DMS114 treated with DMSO at 0.1 percent for 48 hours (cell line): ENCODE results near the gene NRCAM.

ENCODE experiments used
- DNase-seq: peaks from one replicate; lab custom pipeline; 2025; ENCODE audit not compliant: unreplicated experiment; lab: John Stamatoyannopoulos, UW

NRCAM gene

DNA sequence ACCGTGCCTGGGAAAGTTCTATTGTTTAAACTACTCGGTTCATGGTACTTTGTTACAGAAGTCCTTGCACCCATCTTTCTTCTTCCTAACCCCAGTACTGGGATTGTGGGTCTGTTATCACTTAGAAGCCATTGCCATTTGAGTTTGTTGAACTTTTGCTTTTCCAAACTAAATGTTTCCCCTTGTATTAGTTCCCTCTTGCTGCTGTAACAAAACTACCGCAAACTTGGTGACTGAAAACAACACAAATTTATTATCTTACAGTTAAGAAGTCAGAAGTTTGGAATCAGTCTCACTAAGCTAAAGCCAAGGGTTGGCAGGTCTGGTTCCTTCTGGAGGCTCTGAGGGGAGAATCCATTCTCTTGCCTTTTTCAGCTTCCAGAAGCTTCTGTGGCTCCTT is 319.2 kb downstream of the NRCAM start:
- DNase-seq = no peak

DNA sequence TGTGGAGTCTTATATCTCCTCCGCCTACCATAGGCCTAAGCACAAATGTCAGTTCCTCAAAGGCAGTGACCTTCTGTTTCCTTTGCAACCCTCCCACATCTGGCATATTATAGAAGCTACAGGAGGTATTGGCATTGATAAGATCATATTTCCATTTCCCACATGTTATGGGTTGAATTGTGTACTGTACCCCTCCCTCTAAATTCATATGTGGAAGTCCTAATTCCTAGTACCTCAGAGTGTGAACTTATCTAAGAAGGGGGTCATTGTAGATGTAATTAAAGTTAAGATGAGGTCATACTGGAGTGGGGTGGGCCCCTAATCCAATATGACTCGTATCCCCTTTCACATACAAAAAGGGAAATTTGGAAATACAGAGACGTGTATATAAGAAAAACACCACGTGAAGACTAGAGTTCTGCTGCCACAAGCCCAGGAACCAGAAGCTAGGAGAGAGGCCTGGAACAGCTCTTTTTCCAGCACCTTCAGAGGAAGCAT is 320.0 kb downstream of the NRCAM start:
- DNase-seq = no peak

DNA sequence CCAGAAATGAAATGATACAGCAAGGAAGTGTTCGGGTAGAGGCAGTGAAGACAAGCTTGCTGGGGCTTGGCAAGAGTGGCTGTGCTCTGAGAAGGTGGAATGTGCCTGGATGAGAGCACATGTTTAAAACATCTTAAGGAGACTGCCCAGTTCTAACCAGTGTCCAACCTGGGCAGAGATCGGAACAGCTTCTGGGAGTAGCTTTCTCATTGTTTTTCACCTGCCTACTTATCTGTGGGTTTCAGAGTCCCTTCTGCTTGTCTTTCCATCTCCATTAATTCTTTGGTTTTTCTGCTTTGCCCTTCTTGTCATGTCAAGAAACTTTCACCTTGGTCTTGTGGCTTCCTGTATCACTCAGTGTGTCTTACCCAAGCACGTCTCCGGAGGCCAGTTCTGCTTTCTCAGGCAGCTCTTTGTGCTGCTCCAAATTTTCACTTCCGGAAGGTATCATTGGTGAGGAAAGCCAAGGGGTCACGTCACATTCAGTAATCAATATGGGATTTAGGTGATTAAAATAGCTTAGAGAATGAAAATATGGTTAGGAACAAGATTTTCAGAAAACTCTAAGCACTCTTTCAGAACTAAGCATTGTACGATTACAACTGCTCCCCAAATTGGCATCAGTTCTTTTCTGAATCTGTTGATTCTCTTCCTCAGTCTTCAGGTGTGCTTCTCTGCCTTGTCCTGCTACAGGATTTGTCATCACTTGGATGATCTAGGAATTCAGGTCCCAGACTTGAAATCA is 320.6 kb downstream of the NRCAM start:
- no peak for DNase-seq

DNA sequence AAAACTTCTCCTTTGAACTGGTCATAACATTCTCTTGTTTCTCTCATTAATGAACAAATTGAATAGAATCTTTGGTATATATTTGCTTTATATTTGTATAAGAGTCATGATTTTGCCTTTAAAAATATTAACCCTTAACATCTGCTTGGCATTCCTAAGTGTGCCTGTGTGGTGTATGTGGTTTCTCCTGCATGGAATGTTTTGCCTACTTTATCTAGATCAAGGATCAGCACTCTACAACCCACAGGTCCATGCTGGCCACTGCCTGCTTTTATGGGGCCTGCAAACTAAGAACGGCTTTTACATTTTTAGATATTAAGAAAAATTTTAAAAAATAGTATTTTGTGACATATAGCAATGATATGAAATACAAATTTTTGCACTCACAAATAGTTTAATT is 321.8 kb downstream of the NRCAM start:
- DNase-seq = no peak

DNA sequence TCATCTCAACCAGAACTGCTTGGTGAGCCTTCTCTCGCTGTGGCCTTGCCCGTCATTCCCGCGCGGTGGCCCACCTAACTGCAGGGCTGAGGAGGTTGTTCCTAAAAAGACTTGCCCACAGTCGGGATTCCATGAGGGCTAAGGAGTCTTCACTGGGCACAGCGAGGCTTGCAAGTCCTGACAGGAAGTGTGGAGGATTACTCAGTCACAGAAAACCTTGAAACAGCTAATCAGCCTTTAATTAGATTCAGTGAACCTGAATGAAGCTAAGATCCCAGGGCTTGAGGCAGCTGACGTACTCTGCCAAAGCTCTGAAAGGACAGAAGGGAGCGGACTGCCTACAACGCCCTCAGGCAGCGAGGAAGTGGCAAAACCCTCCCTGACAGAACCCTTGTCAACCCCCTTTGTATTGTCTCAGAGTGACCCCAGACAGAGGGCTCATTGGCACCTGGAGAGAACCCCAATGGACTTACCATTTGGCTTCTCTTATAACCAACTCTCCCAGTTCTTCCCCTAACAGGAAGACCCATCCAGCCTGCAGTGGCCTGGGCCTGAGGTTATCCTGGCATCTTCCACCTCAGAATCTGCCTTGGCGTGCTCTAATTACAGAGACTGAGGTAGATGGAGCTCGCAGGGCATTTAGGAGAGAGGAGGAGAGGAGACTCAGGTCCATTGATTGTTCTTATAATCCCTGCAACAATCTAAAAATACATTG is 323.5 kb downstream of the NRCAM start:
- DNase-seq = no peak

DNA sequence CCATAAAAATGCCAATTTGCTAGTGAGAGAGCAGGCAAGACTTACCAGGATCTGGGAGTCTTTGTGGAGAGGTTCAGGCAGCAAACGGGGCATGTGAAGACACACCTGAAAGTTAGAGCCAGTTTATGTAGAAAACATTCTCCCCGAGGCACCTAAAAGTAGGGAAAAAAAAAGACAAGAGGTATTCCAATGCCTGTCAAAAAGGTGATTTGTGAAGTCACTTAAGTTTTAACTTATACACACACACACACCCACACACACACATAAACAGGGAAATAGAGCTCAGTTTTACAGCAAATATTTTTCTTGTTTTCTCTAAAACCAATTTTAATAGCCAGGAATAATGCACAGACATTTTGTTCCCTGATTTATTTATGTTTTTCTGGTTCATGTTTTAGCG is 326.0 kb downstream of the NRCAM start, which contains the start of gene LAMB4:
LAMB4 (minus strand) TSS at position 101 of the 400 bp plus-strand sequence. CDS start 7,197 bp downstream, outside the sequence.
- no peak for DNase-seq

DNA sequence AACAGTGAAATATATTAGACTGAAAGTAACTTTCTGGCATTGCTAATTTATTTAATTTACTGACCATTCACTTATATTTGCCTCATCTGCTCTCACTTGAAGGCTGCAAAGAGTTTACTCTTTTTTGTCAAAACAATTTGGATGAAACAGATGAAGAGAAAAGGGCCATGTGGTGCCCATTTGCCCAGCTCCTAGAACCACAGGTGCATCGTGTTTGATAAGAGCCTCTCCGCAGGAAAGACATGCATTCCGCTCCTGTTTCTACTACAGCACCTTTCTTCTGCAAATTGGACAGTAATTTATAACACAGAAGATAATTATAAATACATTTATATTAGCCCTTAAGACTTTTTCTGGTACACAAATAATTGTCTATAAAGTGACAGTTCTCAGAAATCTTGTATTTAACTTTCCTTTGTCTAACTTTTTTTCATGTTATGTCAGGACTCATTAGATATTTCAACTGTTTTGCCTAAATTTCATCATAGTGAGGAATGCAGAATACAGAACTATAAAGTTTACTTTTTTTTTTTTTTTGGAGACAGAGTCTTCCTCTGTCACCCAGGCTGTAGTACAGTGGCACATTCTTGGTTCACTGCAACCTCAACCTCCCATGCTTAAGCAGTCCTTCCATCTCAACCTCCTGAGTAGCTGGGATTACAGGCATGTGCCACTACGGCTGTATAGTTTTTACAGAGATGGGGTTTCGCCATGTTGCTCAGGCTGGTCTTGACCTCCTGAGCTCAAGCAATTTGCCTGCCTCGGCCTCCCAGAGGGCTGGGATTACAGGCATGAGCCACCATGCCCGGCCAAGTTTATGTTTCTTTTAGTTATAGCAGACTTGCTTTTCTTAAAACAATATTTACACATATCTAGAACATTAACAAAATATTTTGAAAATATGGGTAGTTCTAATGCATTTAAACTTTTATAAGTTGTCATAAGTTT is 326.9 kb downstream of the NRCAM start:
- no peak for DNase-seq

DNA sequence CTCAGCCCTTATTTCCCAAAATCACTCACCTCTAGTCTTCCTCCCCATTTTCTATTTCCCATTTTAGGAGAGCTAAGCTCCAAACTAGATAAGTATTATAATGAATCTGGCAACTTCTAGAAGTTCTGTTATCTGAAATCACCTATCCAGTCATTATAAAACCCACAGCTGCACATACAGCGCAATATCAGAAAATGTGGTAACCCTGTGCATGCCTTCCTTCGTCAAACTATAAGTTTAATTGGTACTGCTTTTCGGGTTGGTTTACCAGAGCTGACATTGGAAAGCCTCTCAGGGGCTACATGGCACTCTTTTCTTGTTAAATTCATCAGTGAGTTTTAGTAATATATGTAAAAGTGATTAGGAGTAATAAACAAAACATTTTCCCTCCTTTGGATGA is 327.7 kb downstream of the NRCAM start:
- no peak for DNase-seq

DNA sequence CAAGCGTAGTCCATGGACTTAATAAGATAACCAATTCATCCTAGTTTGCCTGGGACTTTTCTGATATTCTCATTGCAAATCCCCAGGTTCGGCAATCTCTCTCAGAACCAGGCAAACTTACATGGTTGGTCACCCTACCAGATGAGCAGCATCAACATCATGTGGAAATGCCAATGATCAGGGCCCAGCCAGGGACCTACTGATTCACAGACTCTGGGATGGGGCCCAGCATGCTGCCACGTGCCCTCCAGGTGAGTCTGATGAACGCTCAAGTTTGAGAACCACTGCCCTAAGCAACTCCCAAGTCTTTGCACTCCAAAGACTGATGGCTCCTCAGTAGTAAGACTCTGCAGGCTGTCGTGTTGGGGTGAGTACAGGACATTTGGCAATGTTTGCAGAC is 328.8 kb downstream of the NRCAM start:
- no peak for DNase-seq

DNA sequence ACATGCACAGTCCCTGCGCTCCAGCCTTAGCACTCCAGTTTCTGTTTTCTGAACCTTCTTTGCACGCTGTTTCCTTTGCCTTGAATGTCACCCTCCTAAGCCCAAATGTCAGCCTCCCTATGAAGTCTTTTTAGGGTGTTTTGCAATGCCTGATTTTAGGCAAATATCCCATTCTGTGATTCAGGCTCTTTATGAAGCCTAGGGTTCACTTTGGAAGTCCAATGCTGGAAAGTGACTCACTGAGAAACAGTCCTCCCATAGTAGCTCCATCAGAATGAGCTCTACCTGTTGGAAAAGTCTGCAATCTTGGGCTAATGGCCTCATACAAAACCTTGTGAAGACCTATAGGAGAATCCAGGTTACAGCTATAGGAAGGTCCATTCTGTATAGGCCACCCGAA is 331.4 kb downstream of the NRCAM start:
- no peak for DNase-seq

DNA sequence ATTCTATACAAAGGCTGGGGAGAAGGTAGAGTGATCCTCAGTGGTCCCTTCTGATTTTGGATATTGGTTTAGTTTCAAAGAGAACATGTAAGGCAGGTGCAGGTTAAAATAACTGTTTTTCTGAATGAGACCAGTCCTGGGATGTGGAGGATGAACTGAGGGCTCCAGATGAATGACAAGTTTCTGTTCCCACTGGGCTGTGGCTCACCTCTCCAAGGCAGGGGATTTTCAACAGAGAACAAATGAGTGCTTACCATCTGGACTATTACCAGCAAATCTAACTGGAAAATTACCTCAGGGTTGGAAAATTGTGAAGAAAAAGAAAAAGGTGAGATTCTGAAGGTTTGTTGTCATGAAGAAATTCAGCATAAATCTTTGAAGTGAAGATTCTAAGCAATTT is 334.1 kb downstream of the NRCAM start:
- DNase-seq = no peak

DNA sequence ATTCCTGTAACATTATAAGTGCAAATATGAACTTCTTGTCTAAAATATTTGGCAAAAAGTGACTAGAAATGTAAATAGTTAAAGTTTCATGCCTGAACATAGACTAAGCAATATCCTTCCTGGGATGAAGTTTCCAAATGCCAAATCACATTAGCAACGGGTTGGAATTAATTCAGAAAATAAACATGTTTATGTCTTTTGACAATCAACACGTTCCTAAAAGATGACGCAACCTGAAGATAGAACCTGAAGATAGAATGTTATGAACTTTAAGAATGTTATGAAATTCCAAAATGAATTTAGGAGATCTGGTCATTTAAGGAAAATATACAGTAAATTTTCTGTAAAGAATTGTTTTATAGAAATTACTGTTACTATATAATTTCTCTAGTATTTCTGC is 335.3 kb downstream of the NRCAM start:
- DNase-seq = no peak

DNA sequence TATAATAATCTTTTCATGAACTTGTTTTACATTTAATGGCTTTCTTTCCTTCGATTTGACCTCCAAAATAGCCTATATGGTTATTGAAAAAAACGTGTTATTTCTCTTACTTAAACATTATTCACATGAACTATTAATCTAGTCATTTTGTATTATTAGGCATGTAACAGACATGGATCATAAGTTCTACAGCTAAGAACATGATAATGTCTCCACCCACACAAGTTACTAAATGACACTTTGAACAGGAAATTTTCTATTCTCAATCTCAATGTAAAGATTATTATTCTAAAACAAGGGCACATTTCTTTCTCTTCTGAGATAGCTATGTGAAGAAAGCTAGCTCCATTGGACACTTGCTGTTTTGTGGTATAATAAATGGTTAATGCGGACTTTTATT is 336.0 kb downstream of the NRCAM start:
- DNase-seq = no peak

DNA sequence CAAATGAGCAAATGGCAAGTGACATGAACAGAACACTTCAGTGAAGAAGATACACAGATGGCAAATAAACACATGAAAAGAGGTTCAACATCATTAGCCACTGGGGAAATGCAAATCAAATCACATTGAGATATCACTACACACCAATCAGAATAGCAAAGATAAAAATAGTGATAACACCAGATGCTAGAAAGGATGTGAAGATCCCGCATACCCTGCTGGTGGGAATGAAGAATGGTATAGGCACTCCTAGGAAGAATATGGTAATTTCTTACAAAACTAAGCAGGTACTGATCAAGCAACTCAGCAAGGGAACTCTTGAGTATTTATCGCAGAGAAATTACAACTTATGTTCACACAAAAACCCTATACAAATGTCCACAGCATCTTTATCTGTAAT is 337.3 kb downstream of the NRCAM start:
- no peak for DNase-seq

DNA sequence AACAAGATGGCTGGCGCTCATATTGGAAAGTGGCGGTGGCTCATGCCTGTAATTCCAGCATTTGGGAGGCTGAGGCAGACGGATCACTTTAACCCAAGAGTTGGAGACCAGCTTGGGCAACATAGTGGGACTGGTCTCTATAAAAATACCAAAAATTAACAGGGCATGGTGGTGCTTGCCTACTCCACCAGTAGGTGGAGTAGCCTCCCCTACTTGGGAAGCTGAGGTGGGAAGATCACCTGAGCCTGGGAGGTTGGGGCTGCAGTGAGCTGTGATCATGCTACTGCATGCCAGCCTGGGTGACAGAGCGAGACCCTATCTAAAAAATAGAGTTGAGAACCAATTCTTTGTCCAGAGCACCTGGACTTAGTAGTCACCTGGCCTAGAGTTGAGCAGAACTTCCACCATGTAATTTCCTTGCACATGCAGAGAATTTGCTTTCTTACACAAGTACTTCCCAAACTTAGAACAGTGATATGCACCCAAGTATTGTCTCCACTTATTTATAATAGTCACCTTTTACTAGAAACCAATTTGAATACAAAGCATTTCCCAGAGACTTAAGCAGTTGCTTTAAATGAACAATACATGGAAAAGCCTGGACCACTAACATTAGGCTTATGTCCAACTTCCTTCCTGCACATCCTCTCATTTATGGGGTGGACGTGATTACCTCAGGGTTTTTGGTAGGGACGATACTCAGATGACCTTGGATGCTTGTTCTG is 342.0 kb downstream of the NRCAM start:
- no peak for DNase-seq

DNA sequence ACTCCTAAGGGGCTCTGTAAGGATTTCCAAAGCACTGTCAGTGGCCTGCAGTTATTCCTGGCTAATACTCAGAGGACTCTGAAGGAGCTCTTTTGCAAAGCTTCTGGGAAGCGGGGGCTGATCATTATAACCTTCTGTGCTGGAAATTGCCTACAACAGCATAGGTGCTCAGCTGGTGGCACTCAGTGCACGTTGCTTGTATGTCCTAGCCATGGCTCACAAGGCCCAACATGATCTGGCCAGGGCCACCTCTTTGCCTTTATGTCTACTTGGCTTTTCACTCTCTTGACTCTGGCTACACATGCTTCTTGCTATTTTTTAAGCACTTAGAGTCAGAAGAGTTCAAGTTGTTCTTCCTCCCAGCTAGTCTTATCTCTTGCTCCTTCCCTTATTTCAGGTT is 343.6 kb downstream of the NRCAM start:
- DNase-seq = no peak

DNA sequence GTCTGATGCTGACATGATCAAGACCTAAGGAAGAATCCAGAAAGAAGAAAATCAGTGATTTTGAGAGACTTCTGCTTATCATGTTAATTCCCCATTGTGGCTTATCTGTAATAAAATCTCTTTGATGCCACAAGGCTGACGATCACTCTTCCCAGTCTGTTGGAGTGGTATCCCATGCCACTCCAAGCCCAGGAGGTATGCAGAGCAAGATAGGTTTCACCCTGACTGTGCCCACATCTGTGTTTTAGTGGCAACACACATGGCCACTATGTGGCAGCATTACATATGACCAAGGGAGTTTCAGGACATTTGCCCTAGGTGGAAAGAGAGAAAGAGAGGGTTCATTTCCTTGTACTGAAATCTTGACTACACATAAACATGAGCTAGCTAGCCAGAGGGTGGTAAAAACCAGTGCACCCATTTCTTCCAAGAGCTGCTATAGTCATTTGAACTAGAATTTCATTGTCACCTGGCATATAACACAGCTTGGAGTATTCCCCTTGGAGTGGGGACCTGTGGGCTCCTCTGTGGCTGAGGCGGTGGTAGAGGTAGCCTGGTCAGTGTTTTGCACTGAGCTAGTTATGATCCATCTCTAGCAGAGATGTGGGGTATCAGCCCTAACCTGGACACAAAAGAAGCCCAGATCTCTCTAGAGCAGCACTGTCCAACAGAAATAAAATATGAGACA is 346.9 kb downstream of the NRCAM start:
- no peak for DNase-seq

DNA sequence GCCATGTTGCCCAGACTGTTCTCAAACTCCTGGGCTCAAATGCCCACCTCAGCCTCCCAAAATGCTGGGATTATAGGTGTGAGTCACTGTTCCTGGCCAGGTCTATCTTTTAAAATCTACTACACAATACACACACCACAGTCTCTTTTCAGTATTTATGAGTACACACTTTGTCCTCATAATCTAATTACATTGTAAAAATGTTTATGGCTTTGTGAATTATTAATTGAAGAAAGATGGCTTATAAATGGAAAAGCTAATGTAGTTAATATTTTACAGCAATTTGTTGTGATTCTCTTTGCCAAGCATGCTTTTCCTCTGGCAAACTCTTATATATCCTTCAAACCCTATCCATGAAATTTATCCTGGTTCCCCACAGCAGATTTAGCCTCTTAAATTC is 348.1 kb downstream of the NRCAM start:
- no peak for DNase-seq

DNA sequence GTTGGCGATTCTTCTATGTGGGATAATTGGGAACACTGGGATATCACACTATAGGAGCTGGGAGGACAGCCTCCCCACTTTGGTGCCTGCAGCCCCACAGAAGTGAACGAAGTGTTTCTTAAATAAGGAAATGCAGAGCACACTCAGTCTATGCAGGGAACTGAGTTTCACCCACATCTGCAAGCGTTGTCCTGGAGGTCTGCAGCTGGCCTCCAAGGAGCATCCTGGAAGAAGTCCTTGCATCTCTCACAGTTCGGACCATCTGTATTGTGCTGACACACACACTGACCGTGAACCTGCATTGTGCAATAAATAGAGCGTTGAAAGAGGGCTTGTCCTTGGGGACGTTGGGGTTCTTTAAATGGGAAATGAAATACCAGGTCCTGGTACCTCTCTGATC is 351.9 kb downstream of the NRCAM start:
- DNase-seq = no peak
